Mesothelial cell of epicardium (in vitro differentiated cells): Measurements from ENCODE around the gene TUBB1. TPM values are rescaled to one million over a fixed set of nuclear protein-coding genes. Genes with fewer than 3 reads are reported as not detected.
A peak's percentile ranks its signal among the peaks of the same experiment; 100 is the strongest.

Experiments
- DNase-seq, 2 experiments: peaks; one replicate each; pipeline ENCODE4 v3.0.0; 2021; ENCODE audit warnings: low spot score in 2 of 2; ENCODE audit not compliant: unreplicated experiment in 2 of 2
- H3K27ac Mint-ChIP-seq: 2 replicates; pipeline ENCODE4 v1.8.0; 2021; ENCODE audit warnings: mixed read lengths
- H3K27me3 Mint-ChIP-seq: 2 replicates; pipeline ENCODE4 v1.8.0; 2021; ENCODE audit warnings: low read depth, mixed read lengths
- H3K36me3 Mint-ChIP-seq: 2 replicates; pipeline ENCODE4 v1.8.0; 2021; ENCODE audit warnings: mixed read lengths
- H3K4me1 Mint-ChIP-seq: 2 replicates; pipeline ENCODE4 v1.8.0; 2021; ENCODE audit warnings: mixed read lengths
- H3K4me3 Mint-ChIP-seq: 2 replicates; pipeline ENCODE4 v1.8.0; 2021; ENCODE audit warnings: mild to moderate bottlenecking, moderate library complexity, mixed read lengths
- H3K9me3 Mint-ChIP-seq: 2 replicates; pipeline ENCODE4 v1.8.0; 2021; ENCODE audit warnings: mixed read lengths
- total RNA-seq: library from RNA; stranded (reverse); gene quantifications from 3 replicates; pipeline ENCODE4 v1.2.1, GENCODE V29; 2021
- TF ChIP-seq, protein P1 (sequence below): fragments of 200-600 bp; sonication (generic); IDR thresholded peaks from one replicate; pipeline ENCODE4 v1.5.0; 2021; ENCODE audit warnings: antibody characterized with exemption; ENCODE audit not compliant: unreplicated experiment

TUBB1 gene
- total RNA-seq, 1 donor from 2014 or later: not detected

DNA sequence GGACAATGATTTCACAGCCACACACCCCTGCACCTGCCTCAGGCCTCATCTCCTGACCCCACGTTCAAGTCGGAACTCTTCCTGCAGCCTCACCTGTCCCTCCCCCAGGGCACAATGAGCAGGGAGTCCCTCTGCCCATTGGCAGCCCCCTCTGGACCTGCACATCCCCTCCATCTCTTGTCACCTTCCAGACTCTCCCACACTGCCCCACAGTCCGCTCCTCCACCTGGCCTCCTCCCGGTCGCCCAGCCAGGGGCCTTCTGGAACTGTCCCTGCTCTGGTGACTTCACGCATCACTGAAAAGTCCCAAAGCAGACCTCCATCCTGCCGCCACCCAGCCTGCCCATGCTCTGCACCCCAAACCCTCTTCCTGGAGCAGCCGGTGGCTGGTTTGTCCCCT, 16.8 kb upstream of the TUBB1 start:
- H3K4me3 Mint-ChIP-seq: no peak overlapping the region
- no peak overlapping the region for H3K27ac Mint-ChIP-seq
- H3K36me3 Mint-ChIP-seq: peaks cover 21% of the 10 kb centered on the region

DNA sequence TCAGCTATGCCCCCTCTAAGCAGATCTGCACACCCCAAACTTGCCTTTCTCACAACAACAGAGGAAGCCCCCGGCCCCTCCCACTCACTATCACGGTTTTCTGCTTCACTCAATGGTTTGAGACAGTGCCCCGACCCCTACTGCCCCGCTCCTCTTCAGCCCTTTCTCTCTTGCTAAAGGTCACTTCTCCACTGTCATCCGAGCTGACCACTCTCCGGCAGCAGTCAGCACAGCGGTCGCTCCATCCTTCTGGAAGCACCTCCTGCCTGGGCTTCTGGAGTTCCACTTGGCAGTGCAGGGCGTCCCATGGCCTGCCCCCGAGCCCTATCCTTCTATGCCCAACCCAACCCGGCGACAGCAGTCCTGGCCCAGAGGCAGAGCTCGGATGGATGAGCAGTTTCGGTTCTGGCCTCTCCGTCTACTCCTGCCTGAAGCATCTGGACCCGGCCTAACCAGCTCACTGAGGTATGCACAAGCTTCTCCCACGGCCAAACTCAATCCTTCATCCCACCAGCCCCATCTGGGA, 16.3 kb upstream of the TUBB1 start:
- TF ChIP-seq, protein P1, sequence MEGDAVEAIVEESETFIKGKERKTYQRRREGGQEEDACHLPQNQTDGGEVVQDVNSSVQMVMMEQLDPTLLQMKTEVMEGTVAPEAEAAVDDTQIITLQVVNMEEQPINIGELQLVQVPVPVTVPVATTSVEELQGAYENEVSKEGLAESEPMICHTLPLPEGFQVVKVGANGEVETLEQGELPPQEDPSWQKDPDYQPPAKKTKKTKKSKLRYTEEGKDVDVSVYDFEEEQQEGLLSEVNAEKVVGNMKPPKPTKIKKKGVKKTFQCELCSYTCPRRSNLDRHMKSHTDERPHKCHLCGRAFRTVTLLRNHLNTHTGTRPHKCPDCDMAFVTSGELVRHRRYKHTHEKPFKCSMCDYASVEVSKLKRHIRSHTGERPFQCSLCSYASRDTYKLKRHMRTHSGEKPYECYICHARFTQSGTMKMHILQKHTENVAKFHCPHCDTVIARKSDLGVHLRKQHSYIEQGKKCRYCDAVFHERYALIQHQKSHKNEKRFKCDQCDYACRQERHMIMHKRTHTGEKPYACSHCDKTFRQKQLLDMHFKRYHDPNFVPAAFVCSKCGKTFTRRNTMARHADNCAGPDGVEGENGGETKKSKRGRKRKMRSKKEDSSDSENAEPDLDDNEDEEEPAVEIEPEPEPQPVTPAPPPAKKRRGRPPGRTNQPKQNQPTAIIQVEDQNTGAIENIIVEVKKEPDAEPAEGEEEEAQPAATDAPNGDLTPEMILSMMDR: no peak
- Mint-ChIP-seq H3K27ac (no peak overlapping the region), H3K4me1 (peaks cover 24% of the 10 kb centered on the region), H3K27me3 (no peaks in the 10 kb centered on the region), H3K9me3 (no peaks in the 10 kb centered on the region), H3K36me3 (peaks cover 17% of the 10 kb centered on the region), H3K4me3 (no peak overlapping the region)
- no peak for DNase-seq

More for the DNA sequence above, 16.8 kb upstream of the TUBB1 start:
- Mint-ChIP-seq H3K27me3 (no peaks in the 10 kb centered on the region), H3K9me3 (no peaks in the 10 kb centered on the region), H3K4me1 (peaks cover 22% of the 10 kb centered on the region)
- TF ChIP-seq, protein P1: no peak
- DNase-seq: no peak

DNA sequence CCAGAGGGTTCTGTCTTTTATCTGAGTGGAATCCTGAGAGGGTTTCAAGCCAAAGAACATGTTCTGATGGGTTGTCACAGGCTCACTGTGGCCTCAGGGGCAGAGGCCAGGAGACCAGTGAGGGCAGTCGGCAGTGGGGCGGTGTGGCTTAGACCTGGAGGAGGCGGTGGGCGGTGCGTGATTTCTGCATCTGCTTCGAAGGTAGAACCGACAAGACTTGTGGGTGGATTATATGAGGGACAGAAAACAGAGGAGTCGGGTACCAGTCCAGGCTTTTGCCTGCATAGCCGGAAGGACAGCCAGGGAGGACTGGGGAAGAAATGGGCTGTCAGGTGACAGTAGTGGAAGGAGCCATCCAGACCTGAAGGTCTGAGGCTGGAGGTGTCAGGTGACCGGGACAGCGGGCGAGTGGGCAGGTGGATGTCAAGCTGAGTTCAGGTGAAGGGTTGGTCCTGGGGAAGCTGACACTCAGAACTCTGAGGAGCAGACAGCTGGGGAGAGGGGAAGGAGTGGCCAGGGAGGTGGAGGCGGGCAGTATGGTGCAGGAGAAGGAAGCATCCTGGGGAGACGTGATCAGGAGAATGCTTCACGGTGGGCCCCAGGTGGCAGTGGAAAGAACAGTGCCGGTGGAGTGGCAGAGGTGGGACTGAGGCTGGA, 15.3 kb upstream of the TUBB1 start:
- DNase-seq: no peak
- Mint-ChIP-seq H3K4me3 (peak overlapping the region; percentile 32), H3K27ac (no peak overlapping the region), H3K36me3 (peaks cover 14% of the 10 kb centered on the region), H3K9me3 (no peaks in the 10 kb centered on the region), H3K27me3 (no peaks in the 10 kb centered on the region), H3K4me1 (peaks cover 24% of the 10 kb centered on the region)
- TF ChIP-seq, protein P1: no peak

DNA sequence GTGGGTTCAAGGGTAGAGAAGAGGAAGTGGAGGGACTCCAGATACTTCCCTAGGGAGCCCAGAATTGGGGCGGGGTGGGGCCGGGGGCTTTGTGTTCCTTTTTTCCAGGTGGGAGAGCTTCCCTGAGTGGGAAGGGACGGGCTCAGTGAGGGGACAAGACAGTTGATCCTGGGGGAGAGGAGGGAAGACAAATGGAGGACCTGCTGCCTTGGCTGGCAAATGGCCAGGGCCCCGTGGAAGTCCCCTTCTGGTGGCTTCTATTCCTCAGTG, 14.8 kb upstream of the TUBB1 start:
- Mint-ChIP-seq H3K4me1 (peaks cover 24% of the 10 kb centered on the region), H3K36me3 (peaks cover 14% of the 10 kb centered on the region), H3K27me3 (no peaks in the 10 kb centered on the region), H3K27ac (no peak overlapping the region), H3K9me3 (no peaks in the 10 kb centered on the region), H3K4me3 (no peak overlapping the region)
- TF ChIP-seq, protein P1: no peak
- DNase-seq: no peak

DNA sequence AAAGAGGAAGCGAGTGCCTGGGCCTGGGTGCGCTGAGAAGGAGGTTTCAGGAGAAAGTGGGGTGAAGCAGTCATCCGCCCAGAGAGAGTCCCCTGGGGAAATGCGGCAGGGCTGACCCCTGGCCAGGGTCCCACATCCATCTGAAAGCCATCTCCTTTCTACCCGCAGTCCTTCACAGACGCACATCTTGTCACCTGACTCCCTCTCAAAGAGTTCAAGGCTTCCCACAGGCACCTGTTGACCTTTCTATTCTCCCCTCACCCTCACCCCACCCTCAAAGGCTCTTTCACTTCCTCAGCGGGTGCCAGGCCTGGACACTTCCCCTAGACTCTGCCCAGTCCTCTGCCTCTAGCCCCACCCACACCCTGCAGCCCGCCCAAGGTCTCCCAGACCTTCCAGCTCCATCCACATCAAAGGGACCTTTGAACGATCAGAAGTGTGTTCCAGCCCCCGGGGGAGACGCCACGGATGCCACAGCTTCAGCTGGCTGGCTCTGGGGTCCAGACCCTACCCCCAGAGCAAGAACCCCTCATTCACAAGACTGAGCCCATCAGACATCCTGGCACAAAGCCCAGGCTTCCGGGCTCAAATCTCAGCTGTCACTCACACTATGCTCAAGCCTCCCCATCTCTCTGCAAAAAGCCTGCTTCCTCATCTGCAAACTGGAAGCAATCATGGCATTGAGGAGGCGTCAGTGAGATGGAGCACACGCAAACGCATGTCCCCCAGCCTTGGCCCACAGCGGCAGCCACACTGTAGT, 14.3 kb upstream of the TUBB1 start:
- Mint-ChIP-seq H3K4me3 (peak overlapping the region; percentile 1), H3K27ac (peak overlapping the region; percentile 30), H3K9me3 (no peaks in the 10 kb centered on the region), H3K27me3 (no peaks in the 10 kb centered on the region), H3K4me1 (peaks cover 26% of the 10 kb centered on the region), H3K36me3 (peaks cover 14% of the 10 kb centered on the region)
- no peak for DNase-seq
- TF ChIP-seq, protein P1: no peak
